Gastroesophageal sphincter (tissue), 3 donors: ENCODE measurements around the gene AGL.

Experiments used
- CTCF ChIP-seq, 4 experiments: fragments of 200-600 bp in 2 of 4; fragments of 450-650 bp in 2 of 4; sonication (generic) in 1 of 4; IDR thresholded peaks; one replicate each; pipeline ENCODE4 v1.5.1; 2017 to 2019; ENCODE audit warnings: antibody characterized with exemption in 4 of 4, mild to moderate bottlenecking in 2 of 4, moderate library complexity in 2 of 4
- EP300 ChIP-seq: sonication (generic); formaldehyde crosslinking; IDR thresholded peaks from one replicate; pipeline ENCODE4 v1.6.1; 2017; ENCODE audit warnings: antibody characterized with exemption, mild to moderate bottlenecking
- POLR2A ChIP-seq, 2 donors: fragments of 450-650 bp; IDR thresholded peaks; one replicate each; pipeline ENCODE4 v1.6.1; 2017; ENCODE audit warnings: antibody characterized with exemption in 2 of 2, mild to moderate bottlenecking in 2 of 2, moderate library complexity in 1 of 2
- POLR2AphosphoS5 ChIP-seq: sonication (generic); formaldehyde crosslinking; IDR thresholded peaks from one replicate; pipeline ENCODE4 v1.6.1; 2017; ENCODE audit warnings: antibody characterized with exemption

GRCh38 chr1:99944192-99944591 is 94.0 kb downstream of the AGL start:
- TF ChIP-seq CTCF (IDR thresholded peaks at IDR 0.05) (no peak), POLR2A (IDR thresholded peaks at IDR 0.05) (no peak), POLR2AphosphoS5 (no peak), EP300 (no peak)
